Hepatocyte (in vitro differentiated cells): ENCODE data around the gene HS6ST2. TPM values are rescaled to one million over a fixed set of nuclear protein-coding genes. Genes with fewer than 3 reads are reported as not detected.

Experiments used
- DNase-seq: peaks from one replicate; pipeline ENCODE4 v3.0.0-alpha.2; 2016; ENCODE audit warnings: low spot score
- H2AFZ ChIP-seq: fragments of 200-600 bp; sonication (generic); 2 replicates; pipeline ENCODE4 v1.6.0; 2016; ENCODE audit warnings: antibody characterized with exemption, mild to moderate bottlenecking
- H3K27ac ChIP-seq: fragments of 200-600 bp; sonication (generic); 2 replicates; pipeline ENCODE4 v1.5.1; 2016; ENCODE audit warnings: mild to moderate bottlenecking
- H3K27me3 ChIP-seq: fragments of 200-600 bp; sonication (generic); 2 replicates; pipeline ENCODE4 v1.6.1; 2016
- H3K36me3 ChIP-seq: fragments of 200-600 bp; sonication (generic); replicated peaks from 2 replicates; pipeline ENCODE4 v1.5.1; 2016; ENCODE audit warnings: low read depth; ENCODE audit not compliant: insufficient read depth
- H3K4me1 ChIP-seq: fragments of 200-600 bp; sonication (generic); 2 replicates; pipeline ENCODE4 v1.5.1; 2016; ENCODE audit warnings: mild to moderate bottlenecking, moderate library complexity; ENCODE audit not compliant: insufficient read depth
- H3K4me2 ChIP-seq: fragments of 200-600 bp; sonication (generic); 2 replicates; pipeline ENCODE4 v1.6.0; 2016
- H3K4me3 ChIP-seq: fragments of 200-600 bp; sonication (generic); 2 replicates; pipeline ENCODE4 v1.5.1; 2016; ENCODE audit warnings: mild to moderate bottlenecking
- H3K79me2 ChIP-seq: fragments of 200-600 bp; sonication (generic); 2 replicates; pipeline ENCODE4 v1.6.0; 2017; ENCODE audit warnings: mild to moderate bottlenecking
- H3K9me2 ChIP-seq: fragments of 200-600 bp; sonication (generic); replicated peaks from 2 replicates; pipeline ENCODE4 v1.6.0; 2017; ENCODE audit warnings: mild to moderate bottlenecking; ENCODE audit not compliant: insufficient read depth
- H3K9me3 ChIP-seq: fragments of 200-600 bp; sonication (generic); 2 replicates; pipeline ENCODE4 v1.5.1; 2016; ENCODE audit warnings: low read depth, mild to moderate bottlenecking
- H4K20me1 ChIP-seq: fragments of 200-600 bp; sonication (generic); 2 replicates; pipeline ENCODE4 v1.6.0; 2016; ENCODE audit warnings: mild to moderate bottlenecking; ENCODE audit not compliant: insufficient read depth, poor library complexity, severe bottlenecking
- CTCF ChIP-seq: fragments of 200-600 bp; sonication (generic); IDR thresholded peaks from 2 replicates; pipeline ENCODE4 v1.5.1; 2016; ENCODE audit warnings: antibody characterized with exemption, mild to moderate bottlenecking; ENCODE audit not compliant: poor library complexity
- EZH2 ChIP-seq: fragments of 200-600 bp; sonication (generic); IDR thresholded peaks from 2 replicates; pipeline ENCODE4 v1.6.1; 2016; ENCODE audit warnings: antibody characterized with exemption, mild to moderate bottlenecking, borderline replicate concordance
- EZH2phosphoT487 ChIP-seq: fragments of 200-600 bp; sonication (generic); IDR thresholded peaks from one replicate; pipeline ENCODE4 v1.6.1; 2018; ENCODE audit warnings: antibody characterized with exemption, mild to moderate bottlenecking, low read depth, moderate library complexity; ENCODE audit not compliant: unreplicated experiment, severe bottlenecking
- WGBS: methylation state at CpG from one replicate; pipeline ENCODE4 v1.1.6; 2016; ENCODE audit warnings: low lambda C conversion rate; ENCODE audit errors: missing lambda C conversion rate; 5-methylcytosine and 5-hydroxymethylcytosine counted together
- polyA plus RNA-seq: library from polyadenylated mRNA; unstranded; fragments of >200 nt; fragmentation: Nextera tagmentation; extraction: Ambion mirVana; gene quantifications from 2 replicates; pipeline ENCODE4 v1.2.1, GENCODE V29; 2016
- total RNA-seq: library from RNA; depleted of rRNA; stranded (reverse); fragments of >200 nt; gene quantifications from 2 replicates; pipeline ENCODE4 v1.2.3, GENCODE V29; 2014

The HS6ST2 gene
- total and polyA plus RNA-seq, 2 experiments from 2014 or later, result 17.4 to 21.9 TPM

DNA sequence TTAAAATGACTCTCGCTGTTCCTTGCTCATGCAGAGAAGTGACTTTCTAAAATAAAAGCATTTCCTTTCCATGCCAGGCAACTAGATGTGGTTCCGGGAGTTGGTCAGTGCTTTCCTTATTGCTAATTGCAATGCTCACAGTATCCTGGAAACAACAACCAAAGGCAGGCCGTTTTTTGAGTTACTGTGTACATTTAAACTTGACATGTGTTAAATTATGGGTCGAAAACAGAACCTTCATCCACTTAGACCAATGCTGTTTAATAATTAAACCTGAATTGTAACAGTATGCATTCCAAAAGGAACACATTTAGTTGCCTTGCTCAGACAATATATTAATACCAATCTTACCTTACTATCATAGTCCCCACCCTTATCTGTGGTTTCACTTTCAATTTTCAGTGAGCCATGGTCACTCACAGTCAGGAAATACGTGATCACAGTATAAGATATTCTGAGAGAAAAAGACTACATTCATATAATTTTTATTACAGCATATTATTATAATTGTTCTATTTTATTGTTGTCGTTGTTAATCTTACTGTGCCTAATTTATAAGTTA, 102.6 kb downstream of the HS6ST2 start:
- no peaks in the 10 kb centered on the region for H3K4me1 ChIP-seq
- no peaks in the 10 kb centered on the region for H3K9me3 ChIP-seq
- TF ChIP-seq EZH2 (no peak), EZH2phosphoT487 (no peak), CTCF (no peak)
- WGBS, result 63% methylated on average over 6 of the region's 6 CpGs
- no peak overlapping the region for H3K27ac ChIP-seq
- no peaks in the 10 kb centered on the region for H3K9me2 ChIP-seq
- no peak for DNase-seq
- no peaks in the 10 kb centered on the region for H3K27me3 ChIP-seq
- no peak overlapping the region for H3K4me3 ChIP-seq
- no peaks in the 10 kb centered on the region for H3K79me2 ChIP-seq
- no peaks in the 10 kb centered on the region for H4K20me1 ChIP-seq
- H2AFZ ChIP-seq, result no peak overlapping the region
- H3K36me3 ChIP-seq, result no peaks in the 10 kb centered on the region
- peak overlapping the region; percentile 23 for H3K4me2 ChIP-seq

- Histone ChIP-seq H3K79me2 (no peaks in the 10 kb centered on the region), H2AFZ (no peak overlapping the region), H3K9me3 (no peaks in the 10 kb centered on the region), H3K9me2 (no peaks in the 10 kb centered on the region), H3K4me1 (no peaks in the 10 kb centered on the region), H4K20me1 (no peaks in the 10 kb centered on the region), H3K27ac (no peak overlapping the region), H3K4me3 (no peak overlapping the region), H3K4me2 (no peak overlapping the region), H3K27me3 (no peaks in the 10 kb centered on the region), H3K36me3 (no peaks in the 10 kb centered on the region)
- no peak for DNase-seq
- TF ChIP-seq EZH2phosphoT487, result no peak
- no peak for TF ChIP-seq EZH2
- no peak for TF ChIP-seq CTCF
- 66% methylated on average over 3 of the region's 3 CpGs for WGBS
Measured at GRCh38 chrX:132853040-132853439, 105.4 kb downstream of the HS6ST2 start.

- Histone ChIP-seq H3K4me2 (no peak overlapping the region), H3K79me2 (no peaks in the 10 kb centered on the region), H4K20me1 (no peaks in the 10 kb centered on the region), H3K27me3 (no peaks in the 10 kb centered on the region), H3K4me3 (no peak overlapping the region), H3K4me1 (no peaks in the 10 kb centered on the region), H3K9me2 (no peaks in the 10 kb centered on the region), H3K27ac (no peak overlapping the region), H3K36me3 (no peaks in the 10 kb centered on the region), H2AFZ (no peak overlapping the region), H3K9me3 (no peaks in the 10 kb centered on the region)
- no peak for DNase-seq
- WGBS, result 65% methylated on average over 6 of the region's 6 CpGs
- TF ChIP-seq EZH2phosphoT487 (no peak), CTCF (no peak), EZH2 (no peak)
Measured at GRCh38 chrX:132848296-132848970, 110.0 kb downstream of the HS6ST2 start.
